NCI-H128 (cell line): ENCODE data around the gene JARID2.

Experiments
- DNase-seq: peaks from one replicate; lab custom pipeline; 2025; ENCODE audit not compliant: unreplicated experiment; lab: John Stamatoyannopoulos, UW

JARID2 gene

DNA sequence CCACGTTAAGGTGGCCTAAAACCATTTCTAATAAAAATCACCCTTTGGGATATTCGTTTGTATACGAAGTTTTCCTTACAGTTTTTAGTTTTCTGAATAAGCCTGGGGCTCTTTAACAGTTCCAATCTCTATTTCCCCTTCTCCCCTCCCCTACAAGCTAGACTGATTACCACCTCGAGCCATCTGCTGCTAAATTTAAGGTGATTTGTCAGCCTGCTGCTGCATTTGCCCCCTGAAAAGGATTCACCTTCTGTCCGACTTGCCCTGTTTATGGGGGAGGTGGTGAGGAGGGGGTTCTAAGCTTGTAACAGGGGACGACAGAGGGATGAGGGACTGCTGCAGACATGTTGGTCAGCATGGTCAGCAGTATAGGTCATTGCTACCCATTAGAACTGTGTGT is 146.3 kb downstream of the JARID2 start:
- DNase-seq = no peak

DNA sequence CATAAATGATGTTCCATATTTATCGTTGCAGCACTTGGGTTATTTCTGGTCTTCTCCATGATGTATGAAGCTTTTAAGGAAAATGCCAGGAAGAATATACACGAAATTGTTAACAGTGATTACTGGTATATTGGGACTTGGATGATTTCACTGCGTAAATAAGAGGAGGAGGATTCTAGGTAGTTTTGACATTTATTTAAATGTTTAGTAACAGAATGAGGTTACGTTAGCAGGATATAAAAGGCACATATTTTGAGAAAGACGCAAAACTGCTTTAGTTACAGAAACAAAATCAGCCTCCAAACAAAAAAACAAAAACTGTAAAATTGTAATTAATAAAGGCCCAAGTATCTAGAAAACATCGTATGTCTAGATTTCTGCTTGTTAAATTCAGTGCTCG is 147.7 kb downstream of the JARID2 start:
- no peak for DNase-seq

DNA sequence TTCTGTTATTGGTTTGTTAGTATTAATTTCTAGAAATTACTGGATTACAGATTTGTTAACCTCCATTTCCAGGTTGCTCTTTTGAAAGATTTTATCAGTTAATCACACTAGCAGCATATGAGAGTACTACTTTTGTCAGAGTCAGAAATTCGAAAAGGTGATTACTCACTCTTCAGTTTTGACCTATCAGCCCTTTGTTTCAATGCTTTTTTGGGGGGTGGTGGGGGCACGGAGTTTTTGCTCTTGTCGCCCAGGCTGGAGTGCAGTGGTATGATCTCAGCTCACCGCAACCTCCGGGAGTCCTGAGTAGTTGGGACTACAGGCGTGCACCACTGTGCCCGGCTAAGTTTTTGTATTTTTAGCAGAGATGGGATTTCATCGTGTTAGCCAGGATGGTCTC is 149.2 kb downstream of the JARID2 start:
- no peak for DNase-seq

DNA sequence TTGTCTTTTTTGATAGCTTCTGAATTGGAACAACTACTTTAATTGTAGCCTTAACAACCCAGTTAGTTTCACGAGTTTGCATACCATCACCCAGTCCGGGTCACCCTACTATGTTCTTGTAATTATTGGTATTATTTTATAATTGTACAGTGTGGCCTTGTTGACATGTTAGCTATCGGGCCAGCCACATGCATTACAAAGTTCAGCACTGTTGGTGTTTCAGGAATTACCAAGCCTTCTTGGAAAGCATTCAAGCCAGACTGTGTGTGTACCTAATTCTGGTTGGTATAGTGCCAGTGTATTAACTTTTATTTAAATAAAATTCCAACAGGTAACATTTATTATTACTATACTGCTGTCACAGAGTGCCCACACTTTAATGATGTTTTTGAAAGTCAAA is 150.9 kb downstream of the JARID2 start:
- no peak for DNase-seq

DNA sequence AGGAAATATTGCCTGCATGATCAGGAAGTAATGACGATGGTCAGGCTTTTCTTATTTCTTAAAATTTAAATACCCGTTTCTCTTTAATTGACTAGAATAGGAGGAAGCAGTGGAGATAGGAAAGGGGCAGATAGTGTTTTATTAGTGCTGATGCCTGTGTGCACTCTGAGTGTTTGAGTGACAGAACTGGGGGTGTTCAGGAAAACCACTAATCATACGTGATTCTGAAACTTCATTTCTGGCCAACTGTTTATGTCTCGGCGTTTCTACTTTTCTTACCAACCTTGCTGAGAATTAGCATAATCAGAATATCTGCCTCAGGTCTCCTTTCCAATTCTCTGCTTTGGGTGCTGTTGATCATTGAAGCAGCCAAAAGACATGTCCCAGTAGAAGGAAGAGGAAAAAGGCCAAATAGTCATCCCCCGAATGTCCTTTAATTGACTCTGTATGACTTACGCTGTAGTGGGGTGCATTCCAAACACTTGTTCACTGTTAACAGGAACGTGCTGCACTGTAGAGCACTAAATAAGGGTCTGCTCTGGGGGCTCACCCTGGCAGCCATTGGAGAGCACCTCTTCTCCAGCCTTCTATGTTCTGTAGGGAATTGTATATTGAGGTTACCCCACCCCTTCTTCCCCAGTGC is 152.9 kb downstream of the JARID2 start:
- DNase-seq = no peak

DNA sequence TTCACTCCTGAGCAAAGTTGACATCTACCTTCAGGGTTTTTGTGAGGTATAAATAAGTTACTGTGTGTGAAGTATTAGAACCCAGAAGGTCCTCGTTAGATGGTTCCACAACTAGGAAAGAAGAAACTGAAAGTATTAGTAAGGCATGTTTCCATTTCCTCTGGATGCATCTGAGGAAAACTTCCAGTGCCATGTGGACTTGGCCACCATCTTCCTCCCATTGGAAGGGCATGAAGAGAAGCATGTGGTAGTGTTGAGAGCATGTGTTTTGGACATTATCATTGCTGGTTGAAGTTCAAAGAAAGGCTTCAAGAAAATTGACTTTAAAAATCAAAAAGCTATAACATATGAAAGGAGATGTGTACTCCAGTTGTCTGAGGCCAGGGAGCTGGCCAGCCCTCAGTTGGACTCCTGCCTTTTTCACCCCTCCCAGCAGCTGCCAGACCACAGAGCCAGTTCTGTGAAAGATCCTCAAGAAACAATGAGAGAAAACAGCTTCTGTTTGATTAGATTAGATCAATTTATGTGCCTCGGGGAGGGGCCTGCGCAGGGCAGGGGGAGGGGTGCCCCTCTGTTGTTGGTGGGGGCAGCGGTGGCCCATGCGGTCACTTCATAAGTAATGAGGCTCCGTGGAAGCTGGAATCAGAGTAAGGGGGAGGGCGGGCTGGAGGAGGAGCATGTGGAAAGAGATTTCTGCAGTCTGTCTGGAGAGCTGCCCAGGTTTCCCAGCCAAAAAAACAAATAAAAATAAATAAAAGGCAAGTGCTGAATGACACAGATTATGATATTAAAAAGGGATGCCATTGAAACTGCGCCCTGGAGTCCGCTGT is 154.0 kb downstream of the JARID2 start:
- no peak for DNase-seq

DNA sequence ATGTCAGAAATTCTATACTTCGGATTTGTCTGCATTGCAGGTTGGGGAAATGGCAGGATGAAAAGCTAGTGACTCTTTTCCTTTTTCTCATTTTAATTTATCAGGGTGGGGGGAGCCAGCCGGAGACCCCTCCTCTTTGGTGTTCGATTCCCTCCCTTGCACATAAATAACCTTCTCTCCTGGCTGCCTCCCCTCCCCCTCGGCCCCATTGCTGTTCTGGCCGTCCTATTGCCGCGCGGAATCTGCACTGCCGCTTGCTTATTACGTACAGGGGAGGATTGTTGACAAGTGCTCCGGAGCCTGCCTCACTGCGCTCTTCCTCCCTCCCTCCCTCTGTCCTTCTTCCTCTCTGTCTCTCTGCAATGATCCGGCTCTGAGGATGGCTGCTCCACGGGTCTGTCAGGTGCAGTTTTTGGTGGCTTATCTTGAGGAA is 154.7 kb downstream of the JARID2 start:
- DNase-seq = no peak

DNA sequence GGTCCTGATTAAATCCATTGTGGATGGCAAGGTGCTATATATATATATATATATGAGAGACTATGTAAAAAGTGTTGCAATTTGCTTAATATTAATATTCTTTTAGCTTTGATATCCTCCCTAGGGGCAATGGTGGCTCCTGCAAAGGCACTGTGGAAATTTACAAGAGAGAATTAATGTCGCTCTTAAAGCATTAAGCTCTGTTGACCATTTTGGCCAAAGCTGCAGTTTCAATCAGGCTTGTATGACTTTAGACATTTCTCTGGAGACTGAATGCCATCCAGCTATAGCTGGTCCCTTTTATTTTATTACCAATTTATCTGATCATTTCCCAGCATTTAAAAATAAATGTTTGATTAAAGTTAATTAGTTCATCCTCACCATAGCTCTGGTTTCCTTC is 155.3 kb downstream of the JARID2 start:
- DNase-seq = no peak

DNA sequence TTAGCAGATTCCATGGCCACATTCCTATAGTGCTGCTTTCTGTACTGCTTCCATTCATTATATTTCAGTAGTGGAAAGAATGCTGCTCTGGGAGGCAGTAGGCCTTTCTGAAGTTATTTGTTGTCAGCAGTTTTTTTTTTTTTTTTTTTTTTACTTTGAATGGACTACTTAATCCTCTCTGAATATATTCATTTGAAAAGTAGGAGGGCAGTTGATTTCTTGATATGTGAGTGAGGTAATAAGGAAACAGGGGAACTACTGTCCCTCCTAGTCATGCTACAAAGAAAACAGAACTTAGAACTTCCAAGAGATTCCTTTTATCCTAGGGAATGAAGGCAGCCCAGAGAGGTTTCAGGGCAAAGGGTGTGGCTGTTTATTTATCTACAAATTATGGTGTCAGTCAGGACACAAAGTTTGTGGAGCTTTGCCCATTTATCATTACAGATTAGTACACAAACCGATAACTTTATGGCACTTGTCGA is 155.9 kb downstream of the JARID2 start:
- DNase-seq = no peak

DNA sequence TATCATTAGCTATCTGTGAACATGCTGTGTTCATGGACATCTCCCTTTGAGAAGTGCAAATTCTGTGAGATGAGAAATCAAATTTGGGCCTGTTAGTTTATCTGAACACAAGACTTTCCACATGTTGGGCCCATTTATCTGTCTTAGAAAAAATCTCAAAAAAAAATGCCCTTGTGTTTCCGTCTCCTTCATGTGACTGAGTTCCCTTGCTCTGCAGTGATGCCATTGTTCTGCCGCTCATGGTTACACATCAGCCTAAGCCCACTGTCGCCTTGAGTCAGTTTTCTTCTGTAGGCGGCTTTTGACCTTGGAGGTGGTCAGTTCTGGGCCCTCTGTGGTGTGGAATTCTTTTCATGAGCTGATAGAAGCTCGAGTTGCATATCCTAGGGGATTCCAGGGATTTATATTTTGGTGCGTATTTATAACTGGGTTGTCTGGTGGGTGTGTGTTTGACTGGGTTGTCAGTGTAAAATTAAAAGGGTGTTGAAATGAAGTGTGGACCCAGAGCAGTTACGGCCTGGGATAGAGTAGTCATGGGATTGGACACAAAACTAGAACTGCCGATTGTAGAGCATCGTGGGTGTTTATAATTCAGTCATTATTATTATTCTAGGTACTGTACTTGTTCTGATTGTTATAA is 156.7 kb downstream of the JARID2 start:
- DNase-seq = no peak

DNA sequence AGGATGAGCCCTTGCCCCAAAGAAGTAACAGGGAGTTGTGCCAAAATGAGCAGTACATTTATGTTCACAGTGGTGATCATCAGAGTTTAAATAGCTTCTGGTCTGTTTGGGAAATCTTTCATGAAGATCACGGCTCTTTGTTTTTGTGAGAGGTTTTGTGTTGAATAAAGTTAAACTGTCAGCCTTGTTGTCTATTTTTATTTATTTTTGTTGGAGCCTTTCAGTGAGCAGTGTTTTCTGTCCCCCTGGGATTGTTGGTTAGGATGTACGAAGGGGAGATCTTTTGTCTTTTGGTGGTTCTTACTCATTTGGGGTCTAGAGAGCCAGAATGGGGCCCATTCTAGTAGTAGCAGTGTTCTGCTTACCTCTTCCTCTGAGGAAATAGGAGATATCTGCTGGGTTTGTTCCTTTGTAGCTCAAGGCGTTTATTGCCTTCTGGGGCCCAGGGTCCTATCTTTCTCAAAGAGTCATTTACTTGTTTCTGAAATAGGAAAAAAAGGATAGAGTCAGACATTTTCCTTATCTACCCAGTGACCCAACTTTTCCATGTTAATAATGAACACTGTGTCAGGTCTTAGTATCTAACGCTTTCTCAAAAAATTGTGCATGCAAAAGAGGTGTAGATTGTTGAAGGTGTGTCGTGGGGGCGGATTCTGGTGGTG is 157.4 kb downstream of the JARID2 start:
- DNase-seq = no peak

DNA sequence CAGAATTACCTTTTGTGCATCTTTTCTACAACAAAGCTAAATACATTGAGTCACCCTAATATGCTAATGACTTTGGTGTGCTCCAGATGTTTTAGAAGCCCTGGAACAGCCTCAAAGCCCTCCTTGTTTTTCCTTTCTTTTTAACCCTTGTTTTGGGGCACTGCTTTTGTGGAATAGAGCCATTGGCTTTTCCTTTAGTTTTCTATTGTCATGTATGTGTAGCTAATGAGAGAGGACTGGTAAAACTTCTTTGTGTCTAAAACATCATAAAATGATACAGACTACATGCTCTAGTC is 158.8 kb downstream of the JARID2 start:
- DNase-seq = no peak

DNA sequence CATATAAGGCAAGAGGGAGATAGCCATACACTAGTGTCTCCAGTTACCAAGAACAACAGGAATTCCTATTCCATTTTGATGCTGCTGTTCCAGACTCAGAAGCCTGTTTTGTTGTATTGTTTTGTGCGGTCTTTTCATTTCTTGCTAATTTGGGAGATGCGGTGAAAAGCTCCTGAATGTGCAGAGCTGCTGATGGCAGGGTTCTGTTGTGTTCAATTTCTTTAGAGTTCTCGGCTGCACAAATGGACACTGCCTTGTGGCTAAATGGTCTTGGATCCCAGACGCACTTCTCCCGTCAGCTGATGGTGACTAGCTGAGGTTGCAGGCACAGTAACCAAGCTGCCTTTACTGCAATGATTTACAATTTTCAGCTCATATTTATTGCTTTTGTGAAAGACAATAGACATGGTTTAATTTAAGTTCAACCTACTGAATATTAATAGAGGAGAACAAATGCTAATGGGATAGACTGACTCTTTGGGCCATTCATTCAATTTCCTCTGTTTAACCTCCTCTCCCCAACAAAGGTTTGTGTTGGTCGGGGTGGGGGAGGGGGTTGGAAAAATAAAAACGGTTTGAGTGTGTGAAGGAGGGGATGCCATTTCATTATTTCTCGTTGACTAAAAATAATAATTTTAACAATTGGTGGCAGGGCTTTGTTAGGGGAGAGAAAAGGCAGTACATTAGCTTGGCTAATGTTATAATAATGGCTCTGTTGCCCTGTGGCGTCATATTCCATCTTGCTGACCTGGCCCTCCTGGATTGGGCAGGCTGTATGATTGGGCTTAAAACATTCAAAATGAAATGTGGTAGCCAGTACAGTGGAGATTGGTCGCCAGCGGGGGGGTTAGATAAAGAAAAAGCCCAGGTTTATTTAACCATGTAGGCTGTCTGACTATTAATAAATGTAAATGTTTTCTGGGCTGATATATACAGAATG is 159.5 kb downstream of the JARID2 start:
- no peak for DNase-seq

DNA sequence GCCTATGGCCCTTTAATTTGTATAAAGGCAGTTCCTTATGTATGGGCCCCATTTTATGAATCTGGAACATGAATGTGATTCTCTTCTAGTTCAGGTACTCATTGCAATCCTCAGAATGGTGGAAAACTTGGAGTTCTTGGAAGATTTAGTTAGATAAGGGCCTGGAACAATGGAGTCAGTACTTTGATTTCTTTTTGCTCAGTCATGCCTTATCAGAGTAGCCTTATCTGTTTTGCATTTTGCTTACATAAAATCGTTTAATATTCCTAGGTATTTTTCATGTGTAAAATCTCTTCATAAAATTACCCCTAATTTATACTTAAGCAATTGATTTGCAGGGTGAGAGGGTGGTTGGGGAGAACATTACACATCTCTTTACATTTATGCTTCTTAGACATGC is 160.6 kb downstream of the JARID2 start:
- DNase-seq = no peak

DNA sequence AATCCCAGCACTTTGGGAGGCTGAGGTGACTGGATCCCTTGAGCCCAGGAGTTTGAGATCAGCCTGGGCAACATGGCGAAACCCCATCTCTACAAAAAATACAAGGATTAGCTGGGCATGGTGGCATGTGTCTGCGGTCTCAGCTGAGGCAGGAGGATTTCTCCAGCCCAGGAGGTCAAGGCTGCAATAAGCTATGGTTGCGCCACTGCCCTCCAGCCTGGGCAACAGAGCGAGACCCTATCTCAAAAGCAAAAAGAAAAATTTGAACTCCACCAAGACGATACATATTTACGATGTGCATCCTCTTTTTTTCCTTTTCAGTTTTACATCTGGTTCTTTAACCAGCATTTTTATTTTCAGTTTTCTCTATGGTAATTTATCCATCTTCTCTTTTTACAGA is 162.1 kb downstream of the JARID2 start:
- no peak for DNase-seq

DNA sequence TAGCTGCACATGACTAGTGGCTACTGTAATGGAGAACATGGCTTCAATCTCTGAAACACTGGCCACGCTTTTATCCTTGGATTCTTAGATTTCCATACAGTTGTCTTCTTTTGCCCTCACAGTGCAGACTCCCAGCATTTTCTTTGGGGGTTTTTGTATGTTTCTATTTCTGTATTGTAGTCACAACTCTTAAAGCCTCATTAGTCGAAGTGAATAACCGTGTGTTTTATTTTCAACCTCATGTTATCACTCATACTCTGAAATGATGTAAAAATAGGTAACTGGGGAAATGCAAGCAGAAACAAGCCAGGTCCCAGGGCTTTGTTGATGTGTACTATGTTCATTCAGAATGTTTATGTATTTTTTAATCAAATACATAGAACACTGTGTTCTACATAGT is 162.9 kb downstream of the JARID2 start:
- no peak for DNase-seq

DNA sequence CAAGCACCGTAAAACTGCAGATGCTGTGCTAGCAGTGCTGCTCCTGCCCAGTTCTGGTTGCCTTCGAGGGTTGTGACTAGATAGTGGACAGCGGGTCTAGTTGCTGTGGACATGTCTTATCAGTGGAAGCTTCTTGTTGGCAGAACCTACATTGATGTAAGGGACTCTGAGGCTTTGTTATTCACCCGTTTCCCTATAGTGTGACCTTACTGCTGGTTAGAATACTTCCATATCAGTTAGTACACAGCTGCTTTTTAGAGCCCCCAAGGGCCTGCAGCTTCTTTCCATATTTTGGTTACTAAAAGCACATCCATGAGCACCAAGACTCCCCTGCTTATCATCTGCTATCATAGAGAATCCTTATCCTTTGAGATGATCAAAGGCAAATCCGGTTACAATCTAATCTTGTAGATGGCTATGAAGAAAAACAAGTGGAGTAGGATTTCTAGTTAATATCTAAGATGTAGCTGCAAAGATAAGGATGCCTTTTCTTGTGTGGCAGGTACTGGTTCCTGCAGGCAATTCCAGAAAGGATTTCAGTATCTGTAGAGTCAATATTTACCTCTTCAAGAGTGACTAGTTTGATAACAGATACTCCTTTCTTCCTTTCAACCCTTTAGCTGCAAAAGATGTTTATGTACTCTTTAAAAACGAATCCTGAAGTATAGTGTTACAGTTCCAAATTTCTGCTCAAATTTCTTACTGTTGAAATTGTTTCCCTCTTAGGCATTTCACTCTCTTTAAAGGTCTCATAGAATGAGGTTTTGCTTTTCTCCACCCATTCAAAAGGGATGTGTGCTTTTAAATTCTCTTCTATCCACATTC is 163.6 kb downstream of the JARID2 start:
- no peak for DNase-seq

DNA sequence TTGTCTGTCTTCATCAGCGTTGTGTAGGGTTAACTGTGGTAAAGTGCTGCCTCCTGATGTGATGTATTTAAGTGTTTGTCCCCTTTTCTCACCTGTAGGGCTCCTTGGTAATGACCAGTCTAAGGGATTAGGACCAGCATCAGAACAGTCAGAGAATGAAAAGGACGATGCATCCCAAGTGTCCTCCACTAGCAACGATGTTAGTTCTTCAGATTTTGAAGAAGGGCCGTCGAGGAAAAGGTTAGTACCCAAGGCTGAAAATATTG is 164.2 kb downstream of the JARID2 start:
- DNase-seq = no peak

DNA sequence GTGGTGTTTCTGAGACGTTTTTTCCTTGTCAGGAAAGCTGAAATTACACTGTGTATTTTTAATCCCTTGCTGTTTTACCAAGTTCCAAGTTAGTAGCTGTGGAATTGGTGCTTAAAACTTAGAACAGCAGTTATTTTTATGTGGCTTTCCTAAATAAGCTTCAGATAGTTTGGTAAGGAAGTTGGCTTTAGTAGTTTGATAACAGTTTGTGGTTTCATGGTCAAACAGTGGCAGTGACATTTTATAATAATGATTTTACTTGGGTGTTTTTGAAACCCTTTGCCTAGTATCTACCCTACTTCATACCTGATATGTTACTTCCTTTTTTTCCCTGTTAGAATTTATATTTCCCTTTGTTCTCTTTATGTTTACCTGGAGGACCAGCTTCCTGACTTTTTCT is 164.9 kb downstream of the JARID2 start:
- DNase-seq = no peak

DNA sequence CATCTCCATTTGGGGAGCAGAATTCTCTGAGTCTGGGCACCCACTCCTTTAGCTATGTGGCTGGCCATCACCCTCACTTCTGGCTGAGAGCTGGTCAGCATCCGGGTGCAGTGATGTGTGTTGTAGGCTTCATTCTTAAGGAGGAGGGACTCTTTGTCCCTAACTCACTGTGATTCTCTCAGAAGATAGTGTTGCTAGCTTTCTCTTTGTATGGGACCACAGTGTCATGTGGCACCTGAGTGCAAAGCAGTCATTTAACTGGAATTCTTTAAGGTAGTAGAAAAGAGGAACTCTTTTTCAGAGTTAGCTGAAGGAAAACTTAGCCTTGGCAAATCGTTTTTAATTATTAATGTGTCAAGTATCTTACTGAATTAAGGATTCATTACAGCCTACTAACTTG is 165.9 kb downstream of the JARID2 start:
- DNase-seq = no peak
